ENCODE data around the gene LRRK1.
"Not testable (repeated sequence)": the region's sequence is repeated elsewhere in the genome, so short reads cannot be mapped to it uniquely, and the experiment has no call there.

The LRRK1 gene

DNA sequence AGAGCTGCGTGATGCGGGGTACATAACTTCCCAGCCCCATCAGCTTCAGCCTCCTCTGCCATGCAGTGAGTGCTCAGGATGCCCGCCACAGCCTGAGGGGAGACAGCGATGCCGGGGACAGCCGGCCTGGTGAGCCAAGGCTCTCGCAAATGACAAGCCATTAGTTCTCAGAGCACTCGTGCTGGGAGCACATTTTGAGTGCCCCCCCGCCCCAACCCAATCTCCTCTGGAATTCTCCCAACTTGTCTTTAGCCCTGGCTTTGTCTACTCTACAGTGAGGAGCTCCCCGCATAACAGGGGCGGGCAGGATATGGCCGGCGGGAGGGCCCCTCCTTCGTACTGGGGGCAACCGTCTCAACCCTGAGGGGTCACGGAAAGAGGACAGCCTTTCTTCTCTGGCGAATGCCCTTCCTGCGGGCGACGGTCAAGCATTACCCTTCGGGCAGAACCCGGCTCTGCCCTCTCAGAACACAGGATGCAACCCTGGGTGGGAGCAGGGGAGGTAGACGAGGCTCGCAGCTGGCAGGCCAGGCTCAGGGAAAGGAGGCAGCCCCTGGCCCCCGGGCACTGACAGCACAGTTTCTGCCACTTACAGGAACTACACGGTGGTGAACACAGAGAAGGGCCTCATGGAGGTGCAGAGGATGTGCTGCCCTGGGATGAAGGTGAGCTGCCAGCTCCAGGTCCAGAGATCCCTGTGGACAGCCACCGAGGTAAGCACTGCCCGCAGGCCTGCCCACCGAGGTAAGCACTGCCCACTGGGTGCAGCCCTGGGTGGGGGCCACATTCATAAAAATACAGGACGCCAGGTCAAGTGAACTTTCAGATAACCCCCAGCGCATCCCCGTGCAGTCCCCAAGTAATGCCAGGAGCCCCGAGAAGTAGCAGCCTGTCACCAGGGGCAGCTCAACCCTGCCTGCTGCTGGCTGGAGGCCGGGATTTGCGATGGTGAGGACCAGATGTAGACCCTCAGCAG lies 141.7 kb downstream of the LRRK1 start:
- DNase-seq = no peak

DNA sequence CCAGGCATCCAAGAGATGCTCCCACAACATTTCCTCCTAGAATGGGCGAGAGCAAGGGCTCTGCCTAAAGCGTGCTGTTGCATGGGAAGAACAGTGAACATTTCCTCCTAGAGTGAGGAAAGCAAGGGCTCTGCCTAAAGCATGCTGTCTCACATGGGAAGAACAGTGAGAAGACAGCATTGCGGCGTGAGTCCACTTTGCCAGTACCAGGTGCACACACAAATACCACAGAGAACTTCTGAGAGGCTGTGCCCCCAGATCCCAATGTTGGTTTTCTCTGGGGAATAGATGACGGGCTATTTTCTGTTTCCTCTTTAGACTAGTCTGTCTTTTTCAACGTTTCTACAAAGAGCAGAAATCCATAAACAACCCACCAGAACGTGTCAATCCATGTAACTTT lies 142.9 kb downstream of the LRRK1 start:
- no peak for DNase-seq

DNA sequence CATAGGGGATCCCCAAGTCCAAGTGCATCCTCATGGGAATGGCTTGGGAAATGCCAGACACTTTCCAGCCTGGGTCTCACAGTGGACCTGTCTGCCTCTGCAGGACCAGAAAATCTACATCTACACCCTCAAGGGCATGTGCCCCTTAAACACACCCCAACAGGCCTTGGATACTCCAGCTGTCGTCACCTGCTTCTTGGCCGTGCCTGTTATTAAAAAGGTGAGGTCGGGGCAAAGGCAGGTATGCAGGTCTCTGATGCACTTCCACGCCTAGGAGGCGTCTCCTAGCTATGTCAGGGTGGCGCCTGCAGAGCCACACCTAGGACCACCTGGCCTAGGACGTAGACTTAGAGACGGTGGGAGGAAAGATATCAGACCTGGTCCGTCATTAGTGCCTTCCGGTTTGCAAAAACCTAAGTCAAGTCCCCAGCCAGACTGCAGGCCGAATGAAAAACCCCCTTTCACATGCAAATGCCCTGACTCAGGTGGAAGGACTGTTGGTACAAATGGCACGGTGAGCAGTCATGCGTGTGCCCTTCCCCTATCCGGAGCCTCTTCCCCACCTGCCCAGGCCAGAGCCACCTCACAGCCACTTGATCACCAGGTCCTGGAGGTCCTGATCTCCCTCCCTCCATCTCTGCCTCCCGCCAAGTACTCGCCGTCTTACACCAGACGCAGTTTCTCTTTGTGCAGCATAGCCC lies 143.5 kb downstream of the LRRK1 start:
- no peak for DNase-seq

DNA sequence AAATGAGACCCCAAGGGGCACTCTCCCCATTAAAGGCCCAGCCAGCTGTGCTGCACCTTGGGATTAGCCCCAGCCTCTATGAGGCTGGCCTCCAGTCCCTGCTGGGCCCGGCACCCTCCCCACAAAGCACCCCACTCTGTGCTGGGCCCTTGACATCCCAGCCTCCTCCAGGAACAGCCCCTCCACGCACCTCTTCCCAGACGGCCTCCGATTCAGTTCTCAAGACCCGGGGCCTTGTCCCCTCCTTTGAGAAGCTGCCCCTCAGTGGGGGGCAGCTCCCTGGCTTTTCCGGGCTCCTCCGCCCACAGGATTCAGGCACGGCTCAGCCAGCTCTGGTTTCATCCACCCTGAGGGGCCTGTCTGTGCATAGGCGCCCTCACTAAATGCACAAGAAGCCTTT lies 144.1 kb downstream of the LRRK1 start:
- no peak for DNase-seq

DNA sequence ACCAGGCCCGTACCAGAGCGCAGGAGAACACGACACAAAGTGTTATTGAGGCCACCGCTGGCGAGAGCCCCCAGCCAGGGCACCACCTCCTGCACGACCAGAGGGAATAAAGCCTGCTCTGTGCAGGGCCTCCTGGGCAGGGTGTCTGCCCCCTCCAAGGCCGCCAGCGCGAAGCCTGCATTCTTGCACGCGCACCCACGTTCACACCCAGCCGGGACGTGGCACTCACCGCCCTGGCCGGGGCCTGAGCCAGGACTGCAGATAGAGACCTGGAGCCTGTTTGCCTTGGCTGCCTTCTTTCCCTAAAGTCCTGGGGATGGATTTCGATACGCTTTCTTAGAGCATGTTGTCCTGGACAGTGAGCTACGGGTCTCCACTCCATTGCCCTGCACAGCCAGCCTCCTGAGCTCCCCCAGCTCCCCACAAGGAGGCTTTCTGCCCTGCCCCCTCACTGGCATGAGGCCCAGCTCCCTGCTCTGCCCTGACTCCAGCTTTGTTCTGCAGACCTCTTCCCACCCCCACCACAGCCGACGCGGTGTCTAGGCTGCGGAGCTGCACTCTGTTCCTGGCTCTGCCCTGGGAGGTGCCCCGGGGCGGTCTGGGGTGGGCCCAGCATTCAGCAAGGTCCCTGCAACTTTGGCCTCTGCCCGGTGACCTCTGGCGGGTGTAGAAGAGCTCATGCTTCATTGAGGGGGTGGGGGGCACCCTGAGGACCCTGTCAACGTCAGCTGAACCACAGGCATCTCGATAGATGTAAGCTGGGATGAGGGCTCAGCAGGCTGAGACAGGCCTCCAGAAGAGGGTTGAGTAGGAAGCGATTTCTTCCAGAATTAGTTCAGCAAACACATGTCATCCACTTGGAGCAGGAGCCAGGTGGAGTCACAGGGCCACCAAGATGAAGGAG lies 145.0 kb downstream of the LRRK1 start:
- no peak for DNase-seq

DNA sequence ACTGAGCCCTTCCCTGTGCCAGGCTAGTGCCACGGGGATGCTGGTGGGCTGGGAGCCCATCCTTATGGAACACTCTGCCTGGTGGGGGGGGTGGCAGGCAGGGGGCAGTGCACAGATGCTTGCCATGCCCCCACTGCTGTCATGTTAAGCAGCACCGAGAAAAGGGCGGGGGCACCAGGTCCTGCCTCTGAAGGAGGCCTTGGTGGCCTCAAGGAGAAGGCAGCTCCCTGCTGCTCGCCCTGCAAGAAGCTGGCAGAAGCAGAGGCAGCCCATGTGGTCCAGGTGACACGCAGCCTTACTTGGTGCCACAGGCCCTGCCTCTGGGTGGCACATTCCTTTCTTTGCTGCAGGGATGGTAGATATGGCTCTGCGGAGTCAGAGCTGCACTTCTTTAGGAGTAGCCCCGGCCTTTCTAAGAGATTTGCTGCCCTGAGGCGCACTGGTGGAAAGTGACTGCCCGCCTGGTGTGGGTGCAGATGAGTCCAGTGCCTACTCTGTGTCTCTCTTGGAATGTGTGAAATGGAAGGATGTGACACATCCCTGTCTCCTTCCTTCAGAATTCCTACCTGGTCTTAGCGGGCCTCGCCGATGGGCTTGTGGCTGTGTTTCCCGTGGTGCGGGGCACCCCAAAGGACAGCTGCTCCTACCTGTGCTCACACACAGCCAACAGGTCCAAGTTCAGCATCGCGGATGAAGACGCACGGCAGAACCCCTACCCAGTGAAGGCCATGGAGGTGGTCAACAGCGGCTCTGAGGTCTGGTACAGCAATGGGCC lies 145.8 kb downstream of the LRRK1 start:
- no peak for DNase-seq

DNA sequence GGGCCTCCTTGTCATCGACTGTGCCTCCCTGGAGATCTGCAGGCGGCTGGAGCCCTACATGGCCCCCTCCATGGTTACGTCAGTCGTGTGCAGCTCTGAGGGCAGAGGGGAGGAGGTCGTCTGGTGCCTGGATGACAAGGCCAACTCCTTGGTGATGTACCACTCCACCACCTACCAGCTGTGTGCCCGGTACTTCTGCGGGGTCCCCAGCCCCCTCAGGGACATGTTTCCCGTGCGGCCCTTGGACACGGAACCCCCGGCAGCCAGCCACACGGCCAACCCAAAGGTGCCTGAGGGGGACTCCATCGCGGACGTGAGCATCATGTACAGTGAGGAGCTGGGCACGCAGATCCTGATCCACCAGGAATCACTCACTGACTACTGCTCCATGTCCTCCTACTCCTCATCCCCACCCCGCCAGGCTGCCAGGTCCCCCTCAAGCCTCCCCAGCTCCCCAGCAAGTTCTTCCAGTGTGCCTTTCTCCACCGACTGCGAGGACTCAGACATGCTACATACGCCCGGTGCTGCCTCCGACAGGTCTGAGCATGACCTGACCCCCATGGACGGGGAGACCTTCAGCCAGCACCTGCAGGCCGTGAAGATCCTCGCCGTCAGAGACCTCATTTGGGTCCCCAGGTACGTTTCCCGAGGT lies 146.5 kb downstream of the LRRK1 start:
- DNase-seq = no peak

DNA sequence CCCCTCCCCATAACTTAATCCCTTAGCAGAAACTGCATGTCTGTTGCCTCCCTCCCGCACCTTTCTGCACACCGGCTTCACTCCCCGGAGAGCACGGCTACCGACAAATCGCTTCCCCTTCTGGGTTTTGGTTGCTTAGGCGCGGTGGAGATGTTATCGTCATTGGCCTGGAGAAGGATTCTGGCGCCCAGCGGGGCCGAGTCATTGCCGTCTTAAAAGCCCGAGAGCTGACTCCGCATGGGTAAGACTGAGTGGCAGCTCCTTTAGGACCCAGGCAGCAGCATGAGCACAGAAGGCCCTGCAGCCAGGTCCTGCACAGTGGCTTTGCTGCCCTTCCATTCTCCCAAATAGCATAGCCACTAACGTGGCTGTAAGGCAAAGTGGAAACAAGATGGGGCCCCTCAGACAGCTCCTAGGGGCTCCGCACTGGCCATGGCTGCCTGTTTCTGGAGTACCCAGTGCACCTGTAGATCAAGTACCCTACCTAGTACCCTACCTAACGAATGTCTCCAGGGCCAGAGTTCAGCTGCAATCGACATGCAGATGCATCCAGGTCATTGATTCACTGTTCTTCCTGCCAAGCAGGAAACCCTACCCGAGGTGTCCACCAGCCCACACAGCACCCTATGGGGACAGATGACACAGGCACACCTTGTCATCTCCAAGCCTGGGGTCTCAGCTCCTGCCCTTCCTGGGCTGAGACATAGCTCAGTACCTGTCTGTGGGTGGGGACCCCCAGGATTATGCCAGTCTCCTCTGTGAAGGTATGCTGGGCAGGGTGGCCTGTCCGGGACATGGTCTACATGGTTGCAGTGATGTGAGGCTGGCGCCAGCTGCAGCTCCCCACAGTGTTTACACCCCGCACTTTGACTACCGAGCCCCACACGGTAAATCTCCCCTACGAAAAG lies 147.6 kb downstream of the LRRK1 start:
- DNase-seq = no peak

DNA sequence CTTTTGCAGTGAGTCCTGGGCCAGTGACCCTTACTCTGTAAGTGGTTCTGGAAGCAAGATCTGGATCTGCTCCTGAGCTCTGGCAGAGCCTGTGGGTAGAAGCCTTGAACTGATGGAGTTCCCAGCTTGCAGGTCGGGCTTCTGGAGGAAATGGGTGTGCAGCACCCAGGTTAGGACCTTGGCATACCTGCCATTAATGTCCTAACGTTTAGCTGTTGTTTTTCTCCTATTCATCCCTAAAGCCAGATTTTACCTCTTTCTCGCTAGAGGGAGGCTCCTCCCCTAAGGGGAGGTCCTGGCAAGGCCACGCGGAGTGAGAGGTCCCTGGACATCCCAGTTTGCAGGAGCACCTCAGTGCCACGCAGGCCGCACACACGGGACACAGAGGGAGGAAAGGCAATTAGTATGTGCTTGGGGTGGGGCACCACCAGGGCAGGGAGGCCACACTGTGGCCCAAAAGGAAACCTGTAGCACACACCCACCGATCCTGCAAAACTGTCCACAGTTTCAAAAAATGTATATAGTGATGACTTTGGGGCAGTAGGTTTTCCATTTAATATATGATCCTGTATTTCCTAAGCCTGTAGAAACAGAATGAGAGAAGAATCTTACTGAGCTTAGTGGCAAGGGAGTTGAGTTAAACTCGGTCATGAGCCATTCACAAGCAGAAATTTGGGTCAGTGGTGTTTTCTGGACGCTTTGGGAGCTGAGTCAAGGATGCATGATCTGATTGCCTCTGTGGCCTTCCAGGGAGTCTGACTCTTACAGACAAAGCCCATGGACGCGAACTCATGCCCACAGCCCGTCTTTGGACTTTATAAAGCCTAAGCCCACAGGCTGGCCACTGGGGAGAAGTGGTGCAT lies 148.7 kb downstream of the LRRK1 start:
- DNase-seq = no peak

DNA sequence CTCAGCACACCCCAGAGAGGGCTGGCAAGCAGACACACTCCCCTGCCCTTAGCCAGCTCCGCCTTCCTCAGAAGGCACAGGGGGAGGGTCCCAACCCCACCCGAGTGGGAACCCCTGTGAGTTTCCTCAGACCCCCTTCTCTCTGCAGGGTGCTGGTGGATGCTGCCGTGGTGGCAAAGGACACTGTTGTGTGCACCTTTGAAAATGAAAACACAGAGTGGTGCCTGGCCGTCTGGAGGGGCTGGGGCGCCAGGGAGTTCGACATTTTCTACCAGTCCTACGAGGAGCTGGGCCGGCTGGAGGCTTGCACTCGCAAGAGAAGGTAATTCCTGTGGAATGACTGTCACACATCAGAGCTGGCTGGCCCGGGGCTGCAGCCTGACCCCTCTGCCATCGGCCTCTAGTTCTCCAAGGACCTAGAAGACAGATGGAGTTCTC lies 149.4 kb downstream of the LRRK1 start:
- DNase-seq = no peak

DNA sequence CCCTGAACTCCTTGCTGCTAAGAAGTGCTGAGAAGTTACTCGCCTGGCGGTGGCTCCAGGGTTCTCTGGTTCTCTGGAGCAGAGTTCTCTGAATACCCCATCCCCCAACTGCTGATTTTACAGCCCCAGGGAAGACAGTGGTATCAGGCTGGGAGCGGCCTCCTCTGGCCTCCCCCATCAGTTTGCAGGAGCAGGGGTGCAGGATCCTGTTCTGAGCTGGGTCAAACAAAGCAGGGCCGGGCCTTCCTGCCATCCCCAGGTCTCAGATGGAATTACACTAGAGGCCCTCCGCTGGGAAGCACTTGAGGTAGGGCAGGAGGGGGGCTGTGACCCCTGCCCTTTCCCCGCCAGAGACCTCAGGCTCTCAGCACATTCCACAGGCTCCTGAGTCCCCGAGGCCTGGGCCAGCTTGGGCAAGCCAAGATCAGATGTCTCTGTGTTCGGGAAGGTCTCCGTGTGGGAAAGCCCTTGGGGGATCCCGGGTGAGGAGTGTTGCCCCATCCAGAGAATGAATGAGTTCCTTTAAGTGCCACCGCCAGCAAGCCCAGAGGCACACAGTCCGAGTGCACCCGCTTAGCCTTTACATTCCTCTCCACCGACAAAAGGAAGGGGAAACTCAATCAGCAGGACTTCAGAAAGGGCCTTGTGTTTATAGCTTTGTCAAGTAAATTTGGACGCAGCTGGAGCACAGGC lies 149.9 kb downstream of the LRRK1 start:
- no peak for DNase-seq

DNA sequence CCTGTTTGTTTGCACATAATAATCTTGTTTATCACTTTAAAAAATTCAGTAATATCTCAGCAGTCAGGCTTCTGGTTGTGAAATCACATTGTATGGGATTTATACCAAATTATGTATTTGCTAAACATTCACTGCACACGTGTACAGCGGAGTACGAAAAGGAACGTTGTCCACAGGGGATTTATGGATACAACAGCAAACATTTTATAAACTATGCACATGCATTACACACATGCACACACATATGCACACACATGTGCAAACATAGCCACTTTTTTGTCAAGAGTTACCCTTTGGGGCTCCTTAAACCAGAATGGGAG lies 150.5 kb downstream of the LRRK1 start:
- DNase-seq = no peak

DNA sequence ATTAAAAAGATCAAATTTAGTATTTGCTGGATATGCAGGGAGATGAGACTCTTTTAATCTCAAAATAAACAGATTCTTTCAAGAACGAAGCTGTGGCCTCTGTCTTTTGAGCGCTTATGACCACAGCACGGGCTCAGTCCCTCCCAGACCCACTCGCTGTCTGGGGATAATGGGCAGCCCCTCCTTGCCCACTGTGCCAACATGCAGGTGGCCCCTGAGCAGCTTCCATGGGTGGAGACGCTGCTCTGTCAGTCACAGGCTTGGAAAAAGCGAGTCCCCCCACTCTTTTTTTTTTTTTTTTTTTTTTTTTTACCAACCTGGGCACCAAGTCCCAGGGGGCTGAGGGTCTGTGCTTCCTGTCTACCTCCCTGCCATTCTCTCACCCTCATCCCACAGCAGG lies 150.9 kb downstream of the LRRK1 start:
- DNase-seq = no peak

DNA sequence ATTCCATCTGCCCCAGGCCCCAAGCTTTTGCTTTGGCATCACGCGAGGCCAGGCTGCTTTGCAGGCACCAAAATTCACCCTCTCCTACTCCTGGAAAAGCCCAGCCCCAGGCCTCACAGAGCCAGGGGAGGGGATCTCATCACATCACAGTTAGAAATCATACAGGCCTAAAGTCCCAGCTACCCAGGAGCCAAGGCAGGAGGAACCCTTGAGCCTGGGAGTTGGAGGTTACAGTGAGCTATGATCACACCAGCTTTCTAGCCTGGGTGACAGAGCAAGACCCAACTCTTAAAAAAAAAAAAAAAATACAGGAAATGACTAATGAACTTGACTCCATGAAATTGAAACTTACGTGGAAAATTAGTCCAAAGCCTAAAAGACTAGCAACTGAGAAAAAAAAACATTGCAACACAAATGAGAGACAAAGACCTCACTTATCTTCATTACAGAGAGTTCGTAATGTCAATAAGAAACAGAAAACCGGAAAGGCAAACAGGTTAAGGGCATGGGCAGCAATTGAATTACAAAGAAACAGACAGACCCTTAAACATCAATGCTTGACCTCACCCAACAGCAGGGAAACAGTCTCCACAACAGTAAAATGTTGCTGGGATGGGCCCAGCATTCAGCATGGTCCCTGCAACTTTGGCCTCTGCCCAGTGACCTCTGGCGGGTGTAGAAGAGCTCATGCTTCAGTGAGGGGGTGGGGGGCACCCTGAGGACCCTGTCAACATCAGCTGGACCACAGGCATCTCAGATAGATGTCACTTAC lies 151.5 kb downstream of the LRRK1 start:
- peak; percentile 9 for DNase-seq

DNA sequence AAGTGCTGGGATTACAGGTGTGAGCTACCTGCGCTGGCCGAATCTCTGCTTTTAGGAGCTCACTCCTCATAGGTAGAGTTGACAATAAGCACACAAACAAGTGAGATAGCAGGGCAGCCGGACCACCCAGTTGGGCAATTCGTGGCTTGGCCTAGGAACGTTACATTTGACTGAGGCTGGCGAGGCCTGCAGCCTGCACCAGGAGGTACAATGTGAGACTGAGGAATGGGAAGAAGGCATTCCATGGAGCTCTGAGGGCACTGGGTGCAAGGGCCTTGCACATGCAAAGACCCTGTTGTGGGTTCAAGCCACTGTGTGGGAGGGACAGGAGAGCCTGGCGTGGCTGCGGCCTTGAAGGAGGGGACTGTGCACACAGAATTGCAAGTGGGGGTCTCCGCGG lies 152.5 kb downstream of the LRRK1 start:
- no peak for DNase-seq

DNA sequence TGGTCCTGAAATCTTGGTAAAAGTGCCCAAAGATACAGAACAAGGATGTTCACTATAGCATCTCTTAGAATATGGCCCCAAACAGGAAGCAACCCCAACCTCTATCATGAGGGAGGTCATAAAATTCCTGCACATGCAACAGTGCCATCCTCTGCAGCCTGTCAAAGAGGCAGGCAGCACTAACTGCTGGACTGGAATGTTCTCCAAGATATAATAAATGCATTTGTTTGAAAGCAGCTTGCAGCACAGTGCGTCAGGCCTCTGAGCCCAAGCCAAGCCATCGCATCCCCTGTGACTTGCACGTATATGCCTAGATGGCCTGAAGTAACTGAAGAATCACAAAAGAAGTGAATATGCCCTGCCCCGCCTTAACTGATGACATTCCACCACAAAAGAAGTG lies 153.1 kb downstream of the LRRK1 start:
- DNase-seq = not testable (repeated sequence)

DNA sequence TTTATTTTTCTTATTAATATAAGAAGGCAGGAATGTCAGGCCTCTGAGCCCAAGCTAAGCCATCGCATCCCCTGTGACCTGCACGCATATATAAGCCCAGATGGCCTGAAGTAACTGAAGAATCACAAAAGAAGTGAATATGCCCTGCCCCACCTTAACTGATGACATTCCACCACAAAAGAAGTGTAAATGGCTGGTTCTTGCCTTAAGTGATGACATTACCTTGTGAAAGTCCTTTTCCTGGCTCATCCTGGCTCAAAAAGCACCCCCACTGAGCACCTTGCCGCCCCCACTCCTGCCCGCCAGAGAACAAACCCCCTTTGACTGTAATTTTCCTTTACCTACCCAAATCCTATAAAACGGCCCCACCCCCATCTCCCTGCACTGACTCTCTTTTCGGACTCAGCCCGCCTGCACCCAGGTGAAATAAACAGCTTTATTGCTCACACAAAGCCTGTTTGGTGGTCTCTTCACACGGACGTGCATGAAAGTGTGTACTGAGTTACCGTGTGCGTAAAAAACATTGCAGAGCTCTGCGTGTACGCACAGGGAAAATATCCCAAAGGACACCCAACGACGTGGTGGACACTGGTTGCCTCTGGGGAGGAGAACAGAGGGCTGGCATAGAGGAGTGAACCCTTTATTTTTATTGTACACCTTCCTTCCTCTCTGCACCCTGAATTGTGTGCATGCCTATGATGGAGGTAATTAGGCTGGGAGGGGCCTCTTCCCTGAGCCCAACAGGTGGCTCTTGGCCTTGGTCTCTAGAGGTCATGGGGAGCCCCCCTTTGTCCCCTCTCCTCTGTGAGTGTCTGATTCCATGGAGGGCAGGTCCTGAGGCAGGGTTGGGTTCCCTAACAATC lies 158.9 kb downstream of the LRRK1 start:
- not testable (repeated sequence) for DNase-seq
